Coronary artery (tissue), 2 donors: ENCODE measurements around the gene PAMR1.

ENCODE experiments used
- DNase-seq: peaks from one replicate; pipeline ENCODE4 v3.0.0-alpha.2; 2017; ENCODE audit warnings: low spot score
- H3K27ac ChIP-seq, 2 donors: fragments of 200-600 bp; sonication (generic); one replicate each; pipeline ENCODE4 v1.5.1; 2016 to 2019
- H3K4me3 ChIP-seq: fragments of 200-600 bp; sonication (generic); 2 replicates; pipeline ENCODE4 v1.5.1; 2016; ENCODE audit warnings: mild to moderate bottlenecking, moderate library complexity
- TF ChIP-seq, protein P1 (sequence below): fragments of 200-600 bp; sonication (generic); IDR thresholded peaks from one replicate; pipeline ENCODE4 v1.5.1; 2019; ENCODE audit warnings: antibody characterized with exemption

Gene PAMR1

DNA sequence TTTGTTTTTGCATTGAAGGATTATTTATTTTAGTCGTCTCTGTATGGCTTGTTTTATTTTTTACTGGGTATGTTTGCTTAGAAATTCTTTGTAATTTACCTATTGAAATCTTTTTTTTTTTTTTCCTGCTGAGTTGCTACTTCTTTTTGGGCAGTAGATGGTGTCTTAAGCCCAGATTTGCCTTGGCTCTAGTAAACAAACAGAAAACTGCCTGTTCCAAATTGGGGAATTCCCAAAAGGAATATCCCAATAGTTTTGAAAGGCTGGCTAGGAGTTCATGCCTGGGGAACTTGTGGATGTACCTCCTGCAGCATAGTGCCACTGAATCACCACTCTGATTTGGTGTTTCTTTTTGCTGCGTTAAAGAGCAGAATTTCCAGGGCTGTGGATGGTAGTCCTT, 17.7 kb downstream of the PAMR1 start:
- H3K27ac ChIP-seq: no peak overlapping the region
- no peak for DNase-seq
- TF ChIP-seq, protein P1, sequence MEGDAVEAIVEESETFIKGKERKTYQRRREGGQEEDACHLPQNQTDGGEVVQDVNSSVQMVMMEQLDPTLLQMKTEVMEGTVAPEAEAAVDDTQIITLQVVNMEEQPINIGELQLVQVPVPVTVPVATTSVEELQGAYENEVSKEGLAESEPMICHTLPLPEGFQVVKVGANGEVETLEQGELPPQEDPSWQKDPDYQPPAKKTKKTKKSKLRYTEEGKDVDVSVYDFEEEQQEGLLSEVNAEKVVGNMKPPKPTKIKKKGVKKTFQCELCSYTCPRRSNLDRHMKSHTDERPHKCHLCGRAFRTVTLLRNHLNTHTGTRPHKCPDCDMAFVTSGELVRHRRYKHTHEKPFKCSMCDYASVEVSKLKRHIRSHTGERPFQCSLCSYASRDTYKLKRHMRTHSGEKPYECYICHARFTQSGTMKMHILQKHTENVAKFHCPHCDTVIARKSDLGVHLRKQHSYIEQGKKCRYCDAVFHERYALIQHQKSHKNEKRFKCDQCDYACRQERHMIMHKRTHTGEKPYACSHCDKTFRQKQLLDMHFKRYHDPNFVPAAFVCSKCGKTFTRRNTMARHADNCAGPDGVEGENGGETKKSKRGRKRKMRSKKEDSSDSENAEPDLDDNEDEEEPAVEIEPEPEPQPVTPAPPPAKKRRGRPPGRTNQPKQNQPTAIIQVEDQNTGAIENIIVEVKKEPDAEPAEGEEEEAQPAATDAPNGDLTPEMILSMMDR: no peak
- no peak overlapping the region for H3K4me3 ChIP-seq

GRCh38 chr11:35501776-35502175, 23.6 kb downstream of the PAMR1 start:
- TF ChIP-seq, protein P1: no peak
- no peak overlapping the region for H3K4me3 ChIP-seq
- DNase-seq: no peak
- no peak overlapping the region for H3K27ac ChIP-seq

DNA sequence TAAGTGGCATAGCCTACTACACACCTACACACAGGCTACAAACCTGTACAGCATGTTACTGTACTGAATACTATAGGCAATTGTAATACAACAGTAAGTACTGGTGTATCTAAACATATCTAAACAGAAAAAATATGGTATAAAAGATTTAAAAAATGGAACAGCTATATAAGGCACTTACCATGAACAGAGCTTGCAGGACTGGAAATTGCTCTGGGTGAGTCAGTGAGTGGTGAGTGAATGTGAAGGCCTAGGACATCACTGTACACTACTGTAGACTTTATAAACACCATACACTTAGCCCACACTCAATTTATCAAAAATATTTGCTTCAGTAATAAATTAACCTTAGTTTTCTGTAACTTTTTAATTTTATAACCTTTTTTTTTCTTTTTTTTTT, 24.7 kb downstream of the PAMR1 start:
- no peak overlapping the region for H3K4me3 ChIP-seq
- no peak overlapping the region for H3K27ac ChIP-seq
- TF ChIP-seq, protein P1: no peak
- DNase-seq: no peak

GRCh38 chr11:35496416-35496815, 29.0 kb downstream of the PAMR1 start:
- TF ChIP-seq, protein P1: no peak
- no peak for DNase-seq
- Histone ChIP-seq H3K4me3 (no peak overlapping the region), H3K27ac (no peak overlapping the region)

- no peak for DNase-seq
- Histone ChIP-seq H3K27ac (no peak overlapping the region), H3K4me3 (no peak overlapping the region)
- TF ChIP-seq, protein P1: no peak
These were observed 30.4 kb downstream of the PAMR1 start for GRCh38 chr11:35494957-35495490.

GRCh38 chr11:35491231-35491871, 34.1 kb downstream of the PAMR1 start:
- Histone ChIP-seq H3K27ac (no peak overlapping the region), H3K4me3 (no peak overlapping the region)
- DNase-seq: no peak
- TF ChIP-seq, protein P1: no peak

GRCh38 chr11:35488117-35488516, 37.3 kb downstream of the PAMR1 start:
- Histone ChIP-seq H3K4me3 (no peak overlapping the region), H3K27ac (no peak overlapping the region)
- no peak for DNase-seq
- TF ChIP-seq, protein P1: no peak
